Motor neuron (in vitro differentiated cells): ENCODE measurements around the gene GRID1. TPM values are rescaled to one million over a fixed set of nuclear protein-coding genes. Genes with fewer than 3 reads are reported as not detected.

Experiments
- ATAC-seq, 8 experiments: fragments of 200-7000 bp; cut with Tn5 transposase; replicated peaks in 6 of 8; 2 replicates each; pipeline ENCODE4 v1.8.0; 2021; ENCODE audit warnings: mild to moderate bottlenecking in 8 of 8, moderate library complexity in 8 of 8
- H3K27ac ChIP-seq, 2 donors: fragments of 250-450 bp; sonication (Bioruptor Pico); 2 replicates each; pipeline ENCODE4 v1.9.0; 2021; ENCODE audit warnings: antibody characterized with exemption in 2 of 2, mild to moderate bottlenecking in 2 of 2, moderate library complexity in 1 of 2
- H3K4me1 ChIP-seq, 2 donors: fragments of 250-450 bp; sonication (Bioruptor Pico); replicated peaks in 1 of 2; 2 replicates each; pipeline ENCODE4 v1.6.1; 2021; ENCODE audit warnings: antibody characterized with exemption in 2 of 2, mild to moderate bottlenecking in 2 of 2, moderate library complexity in 1 of 2
- H3K4me3 ChIP-seq, 5 donors: fragments of 250-450 bp; sonication (Bioruptor Pico); 2 replicates each; pipeline ENCODE4 v1.9.0; 2021; ENCODE audit warnings: antibody characterized with exemption in 5 of 5, mild to moderate bottlenecking in 5 of 5, moderate library complexity in 4 of 5
- WGBS, 10 experiments: fragments of 450-650 bp; shearing (Covaris generic); methylation state at CpG; one replicate each; pipeline ENCODE4 v1.0.0; 2022; 5-methylcytosine and 5-hydroxymethylcytosine counted together
- in situ Hi-C, 9 experiments: fragments of 400-800 bp; cut with MboI; loops; one replicate each; pipeline ENCODE4 v1.15.0; 2021; ENCODE audit warnings: low sequenced_read_pairs in 9 of 9, low pct_unique_long_range_greater_than_20kb in 2 of 9; ENCODE audit not compliant: unreplicated experiment in 9 of 9
- total RNA-seq, 8 experiments: library from RNA; unstranded; fragments of 300-600 nt; gene quantifications; 2 replicates each; pipeline versions ENCODE4 v1.2.3 to v1.2.4, GENCODE V29; 2022

Gene GRID1
- total RNA-seq, 8 experiments from 2014 or later: 0.15 to 10.0 (median 6.0) TPM

DNA sequence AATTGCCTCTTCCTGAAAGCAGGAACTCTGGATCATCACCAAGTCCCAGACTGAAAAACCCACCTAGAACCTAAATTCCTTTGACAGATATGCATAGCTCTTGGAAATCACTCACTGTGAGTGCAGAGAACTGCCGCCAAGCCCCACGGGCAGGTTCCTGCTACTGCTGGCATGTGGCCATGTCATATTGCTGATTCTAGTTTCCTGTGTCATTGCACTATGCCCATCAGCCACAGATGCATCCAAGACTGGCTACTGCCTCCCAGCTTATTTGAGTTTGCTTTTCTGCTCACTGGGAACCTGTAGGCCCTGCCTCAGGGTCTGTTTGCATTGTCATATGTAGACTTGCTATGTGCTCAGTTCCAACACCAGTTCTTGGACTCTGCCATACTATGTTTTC is 786.0 kb downstream of the GRID1 start:
- in situ Hi-C loops: no loop called here
- 60 to 100% (median 93%) methylated on average over 1 to 2 of the region's 2 CpGs; no CpG with 5 or more reads in 5 of the 10 experiments for WGBS, 10 experiments
- no peak for ATAC-seq
- H3K4me3 ChIP-seq: no peak overlapping the region
- H3K27ac ChIP-seq: no peak overlapping the region
- peaks cover 0 to 9% of the 10 kb centered on the region in 2 donors for H3K4me1 ChIP-seq

DNA sequence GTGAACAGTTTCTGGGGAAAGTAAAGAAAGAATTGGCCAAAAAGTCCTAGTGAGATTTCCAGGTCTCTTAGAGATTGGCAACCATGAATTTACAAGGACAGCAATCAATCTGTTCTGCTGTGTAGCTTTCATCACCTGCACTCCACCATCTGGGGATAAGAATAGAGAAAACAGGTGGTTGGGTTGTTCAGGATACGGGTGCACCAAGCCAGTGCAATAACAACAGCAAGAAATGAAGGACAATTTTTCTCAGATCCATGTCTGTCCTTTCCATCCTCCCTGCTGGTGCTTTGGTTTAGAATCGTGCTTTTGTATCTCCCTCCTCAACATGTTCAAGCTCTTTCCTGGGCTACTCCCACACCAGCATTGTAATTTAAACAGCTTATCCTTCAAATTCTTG is 787.7 kb downstream of the GRID1 start:
- H3K4me1 ChIP-seq: peaks cover 0 to 9% of the 10 kb centered on the region in 2 donors
- H3K4me3 ChIP-seq: no peak overlapping the region
- WGBS, 10 experiments: 0 to 75% (median 28%) methylated on average over 1 to 2 of the region's 2 CpGs; no CpG with 5 or more reads in 2 of the 10 experiments
- ATAC-seq: peak in 1 of 8 experiments; percentile 33
- H3K27ac ChIP-seq: peak overlapping the region in 1 of 2 donors; percentile 44
- in situ Hi-C loops: no loop called here

GRCh38 chr10:85575441-85575840 is 791.2 kb downstream of the GRID1 start:
- no peak overlapping the region for H3K4me3 ChIP-seq
- 0 to 100% (median 70%) methylated on average over 1 of the region's 1 CpG; no CpG with 5 or more reads in 4 of the 10 experiments for WGBS, 10 experiments
- no peak overlapping the region for H3K27ac ChIP-seq
- no peak for ATAC-seq
- peaks cover 4 to 9% of the 10 kb centered on the region in 2 donors for H3K4me1 ChIP-seq
- in situ Hi-C loops: no loop called here

DNA sequence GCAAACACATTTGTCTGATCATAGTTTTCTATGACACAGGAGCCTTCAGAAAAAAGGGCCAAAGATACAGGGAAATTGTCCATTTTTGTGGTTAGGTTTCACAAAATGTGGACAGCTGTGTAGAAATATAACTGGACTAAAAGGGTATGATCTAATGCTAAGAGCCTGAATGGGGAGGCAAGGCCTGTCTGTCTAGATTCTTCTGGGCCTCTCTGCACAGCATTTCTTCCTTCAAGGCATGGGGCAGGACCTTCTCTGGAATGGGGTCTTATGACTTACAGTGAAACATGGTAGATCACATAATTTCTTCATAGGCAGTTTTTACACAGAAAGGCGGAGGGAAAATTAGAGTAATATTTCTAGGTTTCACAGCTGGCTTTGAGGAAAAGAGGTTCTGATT is 795.7 kb downstream of the GRID1 start:
- Histone ChIP-seq H3K4me3 (no peak overlapping the region), H3K27ac (no peak overlapping the region), H3K4me1 (peaks cover 7 to 8% of the 10 kb centered on the region in 2 donors)
- no peak for ATAC-seq
- in situ Hi-C loops: no loop called here
- 15 to 100% (median 73%) methylated on average over 1 of the region's 1 CpG; no CpG with 5 or more reads in 6 of the 10 experiments for WGBS, 10 experiments

- H3K4me1 ChIP-seq: peaks cover 4 to 7% of the 10 kb centered on the region in 2 donors
- in situ Hi-C loops: no loop called here
- H3K27ac ChIP-seq: no peak overlapping the region
- peak in 1 of 8 experiments; percentile 14 for ATAC-seq
- 0 to 100% (median 75%) methylated on average over 1 of the region's 1 CpG; no CpG with 5 or more reads in 3 of the 10 experiments for WGBS, 10 experiments
- no peak overlapping the region for H3K4me3 ChIP-seq
Observed at GRCh38 chr10:85565381-85565780, 801.2 kb downstream of the GRID1 start.

- Histone ChIP-seq H3K4me3 (no peak overlapping the region), H3K27ac (no peak overlapping the region), H3K4me1 (no peaks in the 10 kb centered on the region)
- ATAC-seq: peak in 1 of 8 experiments; percentile 57
- in situ Hi-C loops: no loop called here
- 0 to 100% (median 68%) methylated on average over 1 to 5 of the region's 6 CpGs for WGBS, 10 experiments
Observed at GRCh38 chr10:85558533-85558932, 808.1 kb downstream of the GRID1 start.

GRCh38 chr10:85557706-85558105 is 808.9 kb downstream of the GRID1 start:
- WGBS, 10 experiments: 31 to 100% (median 89%) methylated on average over 1 to 2 of the region's 2 CpGs
- ATAC-seq: no peak
- in situ Hi-C loops: no loop called here
- Histone ChIP-seq H3K27ac (no peak overlapping the region), H3K4me3 (no peak overlapping the region), H3K4me1 (no peaks in the 10 kb centered on the region)

GRCh38 chr10:85557077-85557476 is 809.5 kb downstream of the GRID1 start:
- in situ Hi-C loops: no loop called here
- no peak for ATAC-seq
- 0 to 100% (median 63%) methylated on average over 1 to 2 of the region's 2 CpGs for WGBS, 10 experiments
- Histone ChIP-seq H3K27ac (no peak overlapping the region), H3K4me3 (no peak overlapping the region), H3K4me1 (no peaks in the 10 kb centered on the region)

Other genes starting within 250 kb of the GRID1 start
- 10 to 100 TPM; 25.1 to 42.2 (median 31.8) TPM for gene WAPL, start 155.0 kb upstream of the GRID1 start, total RNA-seq